ENCODE measurements around the gene CDC42EP4.
"Not testable (repeated sequence)": the region's sequence is repeated elsewhere in the genome, so short reads cannot be mapped to it uniquely, and the experiment has no call there.

The CDC42EP4 gene

DNA sequence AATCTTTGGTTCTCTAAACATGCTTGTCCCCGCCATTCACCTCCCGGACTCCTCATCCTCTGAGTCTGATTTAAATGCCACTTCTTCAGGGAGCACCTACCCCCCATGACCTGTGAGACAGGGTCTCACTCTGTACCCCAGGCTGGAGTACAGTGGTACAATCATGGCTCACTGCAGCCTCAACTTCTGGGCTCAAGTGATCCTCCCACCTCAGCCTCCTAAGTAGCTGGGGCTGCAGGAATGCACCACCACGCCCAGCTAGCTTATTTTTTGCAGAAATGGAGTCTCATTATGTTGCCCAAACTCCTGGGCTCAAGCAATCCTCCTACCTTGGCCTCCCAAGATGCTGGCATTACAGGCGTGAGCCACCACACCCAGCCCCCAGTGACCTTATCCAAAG is 37.3 kb downstream of the CDC42EP4 start:
- DNase-seq, result no peak

DNA sequence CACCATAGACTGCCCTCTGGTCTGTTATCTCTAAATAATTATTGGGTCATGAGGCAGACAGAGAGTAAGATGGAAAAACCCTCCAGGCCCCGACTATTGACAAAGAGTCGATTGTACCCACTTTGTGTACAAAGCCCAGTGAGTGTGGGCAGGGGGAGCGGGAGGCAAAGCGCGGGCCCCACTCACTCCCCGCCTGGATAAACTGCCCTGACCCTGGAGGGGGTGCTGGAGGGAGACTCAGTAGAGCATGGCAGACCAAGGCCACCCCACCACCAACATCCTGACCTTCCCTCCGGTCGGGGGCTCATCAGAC is 38.9 kb downstream of the CDC42EP4 start:
- DNase-seq, result no peak

DNA sequence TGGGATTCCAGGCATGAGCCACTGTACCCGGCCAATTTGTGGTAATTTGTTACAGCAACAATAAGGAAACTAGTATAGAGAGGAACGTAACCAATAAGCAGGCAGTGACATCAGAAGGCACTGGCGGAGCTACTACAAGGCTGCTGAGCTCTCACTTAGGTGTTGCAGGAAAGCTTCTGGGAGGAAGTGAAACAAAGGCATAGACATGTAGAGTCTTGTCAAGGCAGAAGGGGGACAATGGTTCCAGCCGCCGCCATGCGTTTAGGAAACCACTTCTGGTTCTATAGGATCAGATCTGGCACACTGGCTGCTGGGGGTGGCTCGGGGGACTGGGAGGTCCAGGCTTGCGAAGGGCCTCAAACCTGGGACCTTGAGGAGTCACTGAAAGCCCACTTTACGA is 40.7 kb downstream of the CDC42EP4 start:
- no peak for DNase-seq

DNA sequence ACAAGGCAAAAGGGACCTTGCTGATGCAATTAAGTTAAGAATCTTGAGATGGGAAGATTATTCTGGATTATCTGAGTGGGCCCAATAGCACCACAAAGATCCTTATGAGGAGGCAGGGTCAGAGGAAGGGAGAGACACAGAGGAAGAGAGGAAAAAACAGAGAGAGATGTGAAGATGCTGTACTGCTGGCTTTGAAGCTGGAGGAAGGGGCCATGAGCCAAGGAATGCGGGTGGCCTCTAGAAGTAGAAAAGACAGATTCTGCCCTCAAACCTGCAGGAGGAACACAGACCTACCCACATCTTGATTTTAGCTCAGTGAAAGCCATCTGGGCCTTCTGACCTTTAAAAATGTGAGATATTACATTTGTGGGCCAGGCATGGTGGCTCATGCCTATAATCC is 42.0 kb downstream of the CDC42EP4 start:
- no peak for DNase-seq

- no peak for DNase-seq
Measured at GRCh38 chr17:73269329-73269615, 42.5 kb downstream of the CDC42EP4 start.

GRCh38 chr17:73268582-73269328 is 43.0 kb downstream of the CDC42EP4 start:
- no peak for DNase-seq

DNA sequence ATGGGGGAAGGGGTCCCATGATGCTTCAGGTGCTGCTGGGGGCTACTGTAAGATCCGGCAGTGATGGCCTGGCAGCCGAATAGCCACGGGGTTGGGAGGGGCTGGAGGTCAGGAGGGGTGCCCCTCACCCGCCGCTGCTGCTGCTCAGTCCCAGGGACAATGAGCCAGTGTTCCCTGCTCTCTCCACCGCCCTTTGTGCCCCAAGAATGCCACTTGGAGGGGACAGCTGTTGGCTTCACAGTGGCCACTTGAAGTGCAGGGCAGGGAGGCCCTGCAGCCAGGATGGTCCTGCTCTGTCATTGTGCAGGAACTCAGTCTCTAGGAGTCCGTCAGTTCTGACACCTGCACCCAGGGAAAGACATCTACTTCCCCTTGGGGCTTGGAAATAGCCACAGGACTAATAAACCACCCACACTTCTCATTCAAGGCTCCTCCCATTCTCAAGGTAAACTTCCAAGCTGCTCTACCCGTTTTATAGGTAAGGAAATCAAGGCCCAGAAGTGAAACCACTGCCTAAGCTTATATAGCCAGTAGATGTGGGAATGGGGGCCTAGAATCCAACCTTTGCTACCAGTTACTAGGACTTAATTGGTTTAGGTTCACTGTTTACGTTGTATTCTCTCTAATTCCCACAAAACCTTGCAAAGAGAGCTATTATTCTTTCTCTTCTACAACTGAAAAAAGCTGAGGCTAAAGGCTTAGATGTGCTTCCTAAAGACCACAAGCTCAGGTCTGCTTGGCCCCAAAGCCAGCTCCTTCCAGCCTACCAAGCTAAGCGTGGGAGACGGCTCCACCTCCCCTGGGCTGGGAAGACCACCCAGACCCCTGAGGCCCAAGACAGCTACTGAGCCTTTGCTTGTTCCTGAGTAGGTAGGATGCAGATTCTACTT is 43.9 kb downstream of the CDC42EP4 start:
- DNase-seq, result no peak

GRCh38 chr17:73266796-73267195 is 45.0 kb downstream of the CDC42EP4 start:
- no peak for DNase-seq

DNA sequence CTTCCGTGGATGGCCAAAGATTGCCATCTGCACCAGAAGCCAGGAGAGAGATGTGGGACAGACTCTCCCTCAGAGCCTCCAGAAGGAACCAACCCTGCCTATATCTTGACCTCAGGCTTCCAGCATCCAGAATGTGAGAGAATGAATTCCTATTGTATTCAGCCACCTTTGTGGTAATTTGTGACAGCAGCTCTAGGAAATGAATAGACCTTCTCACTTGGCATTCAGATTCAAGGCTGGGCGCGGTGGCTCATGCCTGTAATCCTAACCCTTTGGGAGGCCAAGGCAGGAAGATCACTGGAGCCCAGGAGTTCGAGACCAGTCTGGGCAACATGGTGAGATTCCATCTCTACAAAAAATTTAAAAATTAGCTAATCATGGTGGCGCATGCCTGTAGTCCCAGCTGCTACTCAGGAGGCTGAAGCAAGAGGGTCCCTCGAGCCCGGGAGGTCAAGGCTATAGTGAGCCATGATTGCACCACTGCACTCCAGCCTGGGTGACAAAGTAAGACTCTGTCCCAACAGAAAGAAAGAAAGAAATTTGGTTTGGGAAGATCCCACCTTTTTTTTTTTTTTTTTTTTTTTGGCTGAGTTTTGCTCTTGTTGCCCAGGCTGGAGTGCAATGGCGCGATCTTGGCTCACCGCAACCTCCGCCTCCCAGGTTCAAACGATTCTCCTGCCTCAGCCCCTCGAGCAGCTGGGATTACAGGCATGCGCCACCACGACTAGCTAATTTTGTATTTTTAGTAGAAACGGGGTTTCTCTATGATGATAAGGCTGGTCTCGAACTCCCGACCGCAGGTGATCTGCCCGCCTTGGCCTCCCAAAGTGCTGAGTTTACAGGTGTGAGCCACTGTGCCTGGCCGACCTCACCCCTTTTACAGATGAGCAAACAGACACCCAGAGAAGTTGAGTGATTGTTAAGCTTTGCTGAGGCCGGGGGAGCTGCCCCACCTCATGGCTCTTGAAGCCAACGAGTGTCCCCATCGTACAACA is 45.9 kb downstream of the CDC42EP4 start:
- DNase-seq, result no peak

DNA sequence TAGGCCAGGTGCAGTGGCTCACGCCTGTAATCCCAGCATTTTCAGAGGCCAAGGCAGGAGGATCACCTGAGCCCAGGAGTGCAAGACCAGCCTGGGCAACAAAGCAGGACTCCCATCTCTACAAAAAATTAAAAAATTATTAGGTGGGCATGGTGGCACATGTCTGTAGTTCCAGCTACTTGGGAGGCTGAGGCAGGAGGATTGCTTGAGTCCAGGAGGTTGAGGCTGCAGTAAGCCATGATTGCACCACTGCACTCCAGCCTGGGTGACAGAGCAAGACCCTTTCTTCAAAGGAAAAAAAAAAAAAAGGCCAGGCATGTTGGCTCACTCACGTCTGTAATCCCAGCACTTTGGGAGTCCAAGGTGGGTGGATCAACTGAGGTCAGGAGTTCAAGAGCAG is 47.4 kb downstream of the CDC42EP4 start:
- not testable (repeated sequence) for DNase-seq

DNA sequence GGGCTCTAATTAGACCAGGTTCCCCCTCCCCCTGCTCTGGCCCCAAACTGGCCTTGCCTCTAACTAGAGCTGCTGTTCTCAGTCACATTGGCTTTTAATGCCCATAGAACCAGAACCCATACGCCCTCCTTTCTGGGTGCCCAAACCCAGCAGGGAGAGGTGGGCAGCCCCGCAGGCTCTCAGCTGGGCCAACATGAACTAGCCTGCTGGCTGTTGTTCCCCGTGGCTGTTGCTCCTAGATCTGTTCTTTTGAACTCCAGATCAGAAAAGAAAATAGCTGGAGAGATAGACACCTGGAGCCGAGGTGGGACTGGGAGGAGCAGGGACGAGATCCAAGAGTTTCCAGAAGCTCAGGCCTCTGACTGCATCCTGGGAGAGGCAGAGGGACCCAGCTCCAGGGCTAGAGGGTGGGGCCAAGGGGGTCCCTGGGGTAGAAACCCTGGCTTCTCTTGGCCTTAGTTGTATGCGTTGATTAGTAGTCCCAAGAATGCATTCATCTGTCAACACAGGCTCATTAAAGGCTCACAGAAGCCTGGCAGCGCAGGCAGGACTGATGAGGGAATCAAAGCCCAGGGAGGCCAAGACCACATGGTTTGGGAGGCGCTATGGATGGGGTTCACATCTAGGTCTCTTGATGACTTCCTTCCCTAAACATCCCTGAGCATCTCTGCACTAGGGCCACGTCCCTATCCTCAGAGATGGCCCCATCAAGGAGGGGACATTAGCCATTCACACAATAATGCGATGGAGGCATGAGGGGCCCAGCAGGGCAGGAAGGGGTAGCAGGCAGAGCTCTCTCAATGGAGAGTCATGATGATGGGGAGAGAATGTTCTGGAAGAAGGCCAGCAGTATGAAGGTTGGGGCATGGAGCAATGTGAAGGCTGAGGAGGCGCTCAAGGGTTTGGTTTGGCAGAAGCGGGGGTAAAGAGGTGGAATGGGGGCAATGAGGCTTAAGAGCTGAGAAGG is 48.8 kb downstream of the CDC42EP4 start:
- no peak for DNase-seq

GRCh38 chr17:73261952-73262675 is 49.7 kb downstream of the CDC42EP4 start:
- DNase-seq, result no peak

GRCh38 chr17:73261617-73261951 is 50.2 kb downstream of the CDC42EP4 start, which contains the start of gene CPSF4L:
Gene CPSF4L (minus strand): TSS chr17:73261880. CDS start chr17:73261818, 62 bp downstream.
- DNase-seq, result no peak

GRCh38 chr17:73257516-73257915 is 54.3 kb downstream of the CDC42EP4 start:
- no peak for DNase-seq

GRCh38 chr17:73256220-73256619 is 55.6 kb downstream of the CDC42EP4 start:
- no peak for DNase-seq

- no peak for DNase-seq
Measured at GRCh38 chr17:73255671-73256181, 56.1 kb downstream of the CDC42EP4 start.

DNA sequence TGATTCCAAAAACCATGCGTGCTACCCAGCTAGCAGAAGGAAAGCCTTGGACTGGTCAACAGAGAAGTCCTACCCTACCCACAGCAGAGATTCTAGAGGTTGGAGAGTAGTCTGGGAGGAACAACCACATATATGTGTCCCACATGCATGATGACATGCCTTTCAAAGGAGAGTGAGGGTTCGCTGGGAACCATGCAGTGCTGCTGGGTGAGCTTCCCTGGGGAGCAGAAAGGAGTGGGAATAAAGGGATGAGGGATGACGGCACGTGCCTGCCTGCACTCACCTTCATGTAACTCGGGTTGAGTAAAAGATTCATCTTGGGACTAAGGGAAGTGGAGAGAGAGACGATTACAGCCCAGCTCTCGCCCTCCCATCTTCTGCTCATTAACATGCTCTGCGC is 59.9 kb downstream of the CDC42EP4 start:
- no peak for DNase-seq

- DNase-seq, result no peak
Measured at GRCh38 chr17:73250851-73251640, 60.8 kb downstream of the CDC42EP4 start.

DNA sequence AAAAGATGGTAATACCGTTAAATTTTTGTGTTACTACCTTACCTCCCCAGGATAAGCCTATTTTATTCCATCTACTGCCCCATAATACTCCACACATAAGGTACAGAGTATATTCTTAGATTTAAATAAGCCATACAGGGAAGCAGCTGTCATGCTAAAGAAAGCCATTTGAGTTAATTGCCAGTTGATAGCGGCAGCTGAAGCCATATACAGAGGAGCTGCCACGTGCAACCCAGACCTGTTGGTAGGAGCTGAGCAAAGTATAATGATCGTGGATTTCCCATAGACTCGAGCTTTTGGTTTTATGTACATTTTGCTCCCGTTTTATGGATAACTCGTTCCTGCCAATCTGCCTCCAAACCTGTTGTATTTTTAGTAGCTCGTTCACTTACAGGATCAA is 62.1 kb downstream of the CDC42EP4 start:
- DNase-seq, result no peak

- no peak for DNase-seq
Measured at GRCh38 chr17:73248532-73248931, 63.3 kb downstream of the CDC42EP4 start.

Data from NCI-H2029 treated with DMSO at 0.1 percent for 48 hours (cell line).